CD4-positive, CD25-positive, alpha-beta regulatory T cell (primary cell): ENCODE measurements around the gene S1PR4. TPM values are rescaled to one million over a fixed set of nuclear protein-coding genes. Genes with fewer than 3 reads are reported as not detected.
A peak's percentile ranks its signal among the peaks of the same experiment; 100 is the strongest.

Experiments used
- ATAC-seq, 2 donors: fragments of 150-1000 bp; cut with Tn5 transposase; one replicate each; pipeline ENCODE4 v1.10.0; 2021; ENCODE audit warnings: low read depth in 2 of 2, moderate number of reproducible peaks in 2 of 2, moderate library complexity in 1 of 2
- DNase-seq, 3 donors: peaks; one replicate each; pipeline versions ENCODE4 v3.0.0 to v3.0.0-alpha.2; 2012 to 2022; ENCODE audit warnings: mixed read lengths in 1 of 3
- H3K27ac ChIP-seq: one replicate; pipeline ENCODE4 v1.7.0; 2013; ENCODE audit warnings: mild to moderate bottlenecking, low read length; ENCODE audit not compliant: insufficient read depth, poor library complexity, severe bottlenecking
- H3K27me3 ChIP-seq: one replicate; pipeline ENCODE4 v1.7.0; 2013; ENCODE audit warnings: low read length; ENCODE audit not compliant: control insufficient read depth, insufficient read depth
- H3K36me3 ChIP-seq: one replicate; pipeline ENCODE4 v1.7.0; 2013; ENCODE audit warnings: mild to moderate bottlenecking, low read length, moderate library complexity; ENCODE audit not compliant: control insufficient read depth, insufficient read depth
- H3K4me1 ChIP-seq: 2 replicates; pipeline ENCODE4 v1.7.0; 2013; ENCODE audit warnings: mild to moderate bottlenecking, low read length; ENCODE audit not compliant: insufficient read depth, control insufficient read depth, poor library complexity, severe bottlenecking
- H3K4me3 ChIP-seq: one replicate; pipeline ENCODE4 v1.7.0; 2013; ENCODE audit warnings: low read depth, mild to moderate bottlenecking, low read length, moderate library complexity
- H3K9me3 ChIP-seq, 2 experiments: 1 replicate in 1 of 2; 2 replicates in 1 of 2; pipeline ENCODE4 v1.7.0; 2013; ENCODE audit warnings: low read length in 2 of 2, mild to moderate bottlenecking in 1 of 2, moderate library complexity in 1 of 2; ENCODE audit not compliant: control insufficient read depth in 2 of 2
- H3K27ac Mint-ChIP-seq, 3 donors: one replicate each; pipeline ENCODE4 v1.8.0; 2020 to 2022; ENCODE audit warnings: mild to moderate bottlenecking in 3 of 3, mixed read lengths in 3 of 3, moderate library complexity in 2 of 3
- H3K27me3 Mint-ChIP-seq: one replicate; pipeline ENCODE4 v1.8.0; 2022; ENCODE audit warnings: mild to moderate bottlenecking, mixed read lengths
- H3K36me3 Mint-ChIP-seq: one replicate; pipeline ENCODE4 v1.8.0; 2020; ENCODE audit warnings: mixed read lengths
- H3K4me1 Mint-ChIP-seq, 4 donors: one replicate each; pipeline ENCODE4 v1.8.0; 2020 to 2022; ENCODE audit warnings: mixed read lengths in 4 of 4, mild to moderate bottlenecking in 1 of 4
- H3K4me3 Mint-ChIP-seq, 4 donors: one replicate each; pipeline ENCODE4 v1.8.0; 2020 to 2022; ENCODE audit warnings: mild to moderate bottlenecking in 4 of 4, mixed read lengths in 4 of 4, moderate library complexity in 3 of 4
- H3K9me3 Mint-ChIP-seq, 7 donors: one replicate each; pipeline ENCODE4 v1.8.0; 2020 to 2022; ENCODE audit warnings: mixed read lengths in 7 of 7, mild to moderate bottlenecking in 3 of 7, moderate library complexity in 2 of 7
- polyA plus RNA-seq, 4 donors: library from polyadenylated mRNA; unstranded; fragments of 300-500 nt; fragmentation: Illumina TruSeq; gene quantifications; one replicate each; pipeline ENCODE4 v1.2.3, GENCODE V29; 2021
- total RNA-seq: library from RNA; stranded (reverse); gene quantifications from one replicate; pipeline ENCODE4 v1.2.3, GENCODE V29; 2022

S1PR4 gene
- total and polyA plus RNA-seq, 5 donors from 2014 or later = 159 to 902 (median 715) TPM

GRCh38 chr19:3175781-3176714, 2.5 kb upstream of the S1PR4 start:
- no peak for ATAC-seq
- no peaks in the 10 kb centered on the region for H3K9me3 ChIP-seq
- H3K4me3 Mint-ChIP-seq = peak overlapping the region; percentile 56 to 91 (median 85)
- H3K36me3 Mint-ChIP-seq = peaks cover 11% of the 10 kb centered on the region
- H3K27me3 ChIP-seq = no peaks in the 10 kb centered on the region
- peaks cover 4% of the 10 kb centered on the region for H3K27me3 Mint-ChIP-seq
- H3K4me1 Mint-ChIP-seq = peaks cover 0 to 39% (median 17%) of the 10 kb centered on the region in 4 donors
- peak overlapping the region; percentile 70 for H3K27ac ChIP-seq
- H3K27ac Mint-ChIP-seq = peak overlapping the region; percentile 89 to 98 (median 98)
- peak in 1 of 3 donors; percentile 61 for DNase-seq
- H3K4me3 ChIP-seq = no peak overlapping the region
- peaks cover 0 to 3% (median 0%) of the 10 kb centered on the region in 7 donors for H3K9me3 Mint-ChIP-seq
- H3K36me3 ChIP-seq = peaks cover 7% of the 10 kb centered on the region
- peaks cover 37% of the 10 kb centered on the region for H3K4me1 ChIP-seq

GRCh38 chr19:3176715-3177501, 1.7 kb upstream of the S1PR4 start:
- no peaks in the 10 kb centered on the region for H3K9me3 ChIP-seq
- Mint-ChIP-seq H3K27ac (peak overlapping the region; percentile 89 to 98 (median 98)), H3K27me3 (peaks cover 4% of the 10 kb centered on the region), H3K9me3 (peaks cover 0 to 3% (median 0%) of the 10 kb centered on the region in 7 donors), H3K36me3 (peaks cover 14% of the 10 kb centered on the region), H3K4me3 (peak overlapping the region; percentile 56 to 91 (median 85)), H3K4me1 (peaks cover 0 to 32% (median 17%) of the 10 kb centered on the region in 4 donors)
- DNase-seq (peak; percentile 50 to 90 (median 51)), ATAC-seq (peak; percentile 67 to 71)
- H3K36me3 ChIP-seq = peaks cover 12% of the 10 kb centered on the region
- H3K4me3 ChIP-seq = peak overlapping the region; percentile 59
- peak overlapping the region; percentile 70 for H3K27ac ChIP-seq
- H3K4me1 ChIP-seq = peaks cover 45% of the 10 kb centered on the region
- no peaks in the 10 kb centered on the region for H3K27me3 ChIP-seq

- peaks cover 66% of the 10 kb centered on the region for H3K4me1 ChIP-seq
- peaks cover 23% of the 10 kb centered on the region for H3K36me3 ChIP-seq
- peaks cover 4% of the 10 kb centered on the region for H3K27me3 Mint-ChIP-seq
- peaks cover 23% of the 10 kb centered on the region for H3K36me3 Mint-ChIP-seq
- peak overlapping the region; percentile 94 for H3K4me3 ChIP-seq
- peak in 1 of 3 donors; percentile 66 for DNase-seq
- peak overlapping the region; percentile 89 to 99 (median 96) for H3K4me3 Mint-ChIP-seq
- peak overlapping the region; percentile 90 to 98 (median 94) for H3K27ac Mint-ChIP-seq
- no peaks in the 10 kb centered on the region for H3K27me3 ChIP-seq
- no peaks in the 10 kb centered on the region for H3K9me3 ChIP-seq
- peak; percentile 1 to 3 for ATAC-seq
- peak overlapping the region; percentile 83 for H3K27ac ChIP-seq
- H3K9me3 Mint-ChIP-seq = peaks cover 0 to 6% (median 0%) of the 10 kb centered on the region in 7 donors
- H3K4me1 Mint-ChIP-seq = peaks cover 0 to 40% (median 22%) of the 10 kb centered on the region in 4 donors
These were observed 587 bp downstream of the S1PR4 start for GRCh38 chr19:3178973-3179738.

GRCh38 chr19:3179739-3180293, 1.2 kb downstream of the S1PR4 start:
- Mint-ChIP-seq H3K9me3 (peaks cover 0 to 7% (median 0%) of the 10 kb centered on the region in 7 donors), H3K36me3 (peaks cover 26% of the 10 kb centered on the region), H3K4me3 (peak overlapping the region; percentile 89 to 99 (median 96)), H3K4me1 (peaks cover 0 to 47% (median 28%) of the 10 kb centered on the region in 4 donors), H3K27me3 (peaks cover 4% of the 10 kb centered on the region), H3K27ac (peak overlapping the region; percentile 90 to 98 (median 94))
- H3K9me3 ChIP-seq = no peaks in the 10 kb centered on the region
- H3K36me3 ChIP-seq = peaks cover 27% of the 10 kb centered on the region
- H3K4me3 ChIP-seq = peak overlapping the region; percentile 94
- peak overlapping the region; percentile 65 for H3K27ac ChIP-seq
- peaks cover 72% of the 10 kb centered on the region for H3K4me1 ChIP-seq
- ATAC-seq (no peak), DNase-seq (peak in 1 of 3 donors; percentile 49)
- H3K27me3 ChIP-seq = no peaks in the 10 kb centered on the region

GRCh38 chr19:3183721-3184641, 5.4 kb downstream of the S1PR4 start:
- H3K4me1 ChIP-seq = peaks cover 80% of the 10 kb centered on the region
- H3K9me3 Mint-ChIP-seq = peaks cover 0 to 7% (median 0%) of the 10 kb centered on the region in 7 donors
- H3K27me3 Mint-ChIP-seq = no peaks in the 10 kb centered on the region
- peak overlapping the region; percentile 79 to 90 (median 86) for H3K27ac Mint-ChIP-seq
- H3K27me3 ChIP-seq = no peaks in the 10 kb centered on the region
- ATAC-seq = no peak
- DNase-seq = peak in 1 of 3 donors; percentile 23
- peak overlapping the region; percentile 90 for H3K4me3 ChIP-seq
- no peaks in the 10 kb centered on the region for H3K9me3 ChIP-seq
- peaks cover 27% of the 10 kb centered on the region for H3K36me3 ChIP-seq
- peak overlapping the region; percentile 89 to 99 (median 93) for H3K4me3 Mint-ChIP-seq
- H3K36me3 Mint-ChIP-seq = peaks cover 34% of the 10 kb centered on the region
- peak overlapping the region; percentile 72 for H3K27ac ChIP-seq
- peaks cover 0 to 60% (median 37%) of the 10 kb centered on the region in 4 donors for H3K4me1 Mint-ChIP-seq

GRCh38 chr19:3184847-3185460, 6.4 kb downstream of the S1PR4 start:
- peaks cover 88% of the 10 kb centered on the region for H3K4me1 ChIP-seq
- H3K4me3 Mint-ChIP-seq = peak overlapping the region; percentile 89 to 99 (median 93)

More at GRCh38 chr19:3184847-3185460, 6.4 kb downstream of the S1PR4 start:
- DNase-seq (peak in 1 of 3 donors; percentile 66), ATAC-seq (peak; percentile 37 to 38)
- peaks cover 27% of the 10 kb centered on the region for H3K36me3 ChIP-seq
- H3K4me3 ChIP-seq = peak overlapping the region; percentile 90
- Mint-ChIP-seq H3K27ac (peak overlapping the region; percentile 79 to 99 (median 96)), H3K27me3 (no peaks in the 10 kb centered on the region), H3K4me1 (peaks cover 0 to 65% (median 39%) of the 10 kb centered on the region in 4 donors), H3K36me3 (peaks cover 34% of the 10 kb centered on the region), H3K9me3 (peaks cover 0 to 4% (median 0%) of the 10 kb centered on the region in 7 donors)
- no peaks in the 10 kb centered on the region for H3K9me3 ChIP-seq
- H3K27me3 ChIP-seq = no peaks in the 10 kb centered on the region
- H3K27ac ChIP-seq = peak overlapping the region; percentile 72
